HG03064 (cell line): Measurements from ENCODE around the gene PRKD2.
"Not testable (repeated sequence)": the region's sequence is repeated elsewhere in the genome, so short reads cannot be mapped to it uniquely, and the experiment has no call there.

Experiments used
- ATAC-seq: cut with Tn5 transposase; IDR thresholded peaks from one replicate; pipeline ENCODE4 v1.9.1; 2021; ENCODE audit warnings: low read depth; ENCODE audit not compliant: unreplicated experiment

PRKD2 gene

DNA sequence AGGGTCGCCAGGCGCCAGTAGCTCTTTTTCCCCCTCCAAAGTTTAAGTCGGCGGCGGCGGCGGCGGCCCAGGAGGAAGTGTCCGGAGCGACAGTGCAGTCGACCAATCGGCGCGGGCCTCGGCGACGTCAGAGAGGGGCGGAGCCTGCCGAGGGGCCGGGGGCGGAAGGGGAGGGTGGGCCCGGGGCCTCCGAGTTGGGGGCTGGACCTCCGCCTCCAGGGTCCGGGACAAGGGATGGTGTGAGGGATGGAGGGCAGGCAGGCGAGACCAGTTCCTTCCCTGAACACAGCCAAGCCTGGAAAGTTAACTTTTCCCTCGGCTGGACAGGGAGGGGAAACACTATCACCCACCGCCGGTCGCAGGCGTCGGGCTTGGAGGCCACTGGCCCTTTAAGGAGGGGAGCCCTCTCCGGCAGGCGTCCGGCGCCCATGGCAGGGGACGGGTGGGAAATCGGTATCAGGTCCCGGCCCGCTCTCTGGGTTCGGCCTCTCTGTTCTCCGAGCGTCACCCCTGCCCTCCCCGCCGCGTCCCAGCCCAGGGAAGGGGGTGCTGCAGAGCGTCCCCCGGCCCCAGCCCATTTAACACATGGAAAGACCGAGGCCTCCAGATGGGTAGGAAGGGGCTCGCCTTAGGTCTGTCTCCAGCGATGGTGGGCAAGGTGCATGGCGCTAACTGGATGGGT is at the start of gene PRKD2:
TSS of gene PRKD2 (minus strand) at position 81 of the 682 bp plus-strand sequence. CDS start 744 bp downstream, outside the sequence.
- ATAC-seq = no peak

DNA sequence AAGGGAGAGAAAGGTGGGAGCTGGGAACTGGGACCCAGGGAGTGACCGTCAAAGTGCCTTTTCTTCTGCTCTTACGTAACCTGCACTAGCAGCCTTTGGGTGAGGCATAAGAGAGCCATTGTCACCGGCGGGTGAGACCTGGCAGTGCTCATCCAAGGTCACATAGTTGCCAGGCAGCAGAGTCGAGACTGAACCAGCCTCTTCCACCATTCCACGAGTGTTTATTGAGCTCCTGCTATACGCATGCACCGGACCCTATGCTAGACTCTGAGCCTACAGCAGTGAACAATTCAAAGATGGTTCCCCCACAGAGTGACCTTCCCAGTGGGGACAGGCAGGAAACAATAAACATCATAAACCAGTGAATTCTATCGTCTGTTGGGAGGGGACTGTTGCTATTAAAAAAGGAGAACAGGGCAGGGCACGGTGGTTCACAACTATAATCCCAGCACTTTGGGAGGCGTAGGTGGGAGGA is 47.9 kb upstream of the PRKD2 start:
- no peak for ATAC-seq

DNA sequence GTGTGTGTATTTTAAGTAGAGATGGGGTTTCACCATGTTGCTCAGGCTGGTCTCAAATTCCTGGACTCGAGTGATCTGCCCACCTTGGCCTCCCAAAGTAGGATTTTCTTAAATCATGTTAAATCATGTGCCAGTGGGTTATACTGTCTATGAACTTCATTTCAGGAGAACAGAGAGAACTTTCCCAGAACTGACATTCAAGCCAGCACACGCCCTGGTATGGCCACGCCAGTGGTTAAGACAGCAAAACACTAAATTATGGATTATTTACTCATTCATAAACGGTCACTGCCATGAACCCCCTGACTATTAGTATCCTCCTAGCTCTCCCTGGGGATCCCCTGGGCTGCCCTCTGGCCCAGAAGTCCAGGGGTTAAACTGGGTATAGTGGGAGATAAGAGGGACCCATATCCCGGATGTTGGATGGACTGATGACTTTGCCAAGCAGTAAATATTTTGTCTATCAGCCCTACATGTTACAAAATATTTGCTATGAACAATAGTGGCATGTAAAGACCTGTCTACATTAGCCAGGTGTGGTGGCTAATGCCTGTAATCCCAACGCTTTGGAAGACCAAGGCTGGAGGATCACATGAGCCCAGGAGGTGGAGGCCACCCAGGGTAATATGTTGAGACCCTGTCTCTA is 45.5 kb upstream of the PRKD2 start:
- no peak for ATAC-seq

DNA sequence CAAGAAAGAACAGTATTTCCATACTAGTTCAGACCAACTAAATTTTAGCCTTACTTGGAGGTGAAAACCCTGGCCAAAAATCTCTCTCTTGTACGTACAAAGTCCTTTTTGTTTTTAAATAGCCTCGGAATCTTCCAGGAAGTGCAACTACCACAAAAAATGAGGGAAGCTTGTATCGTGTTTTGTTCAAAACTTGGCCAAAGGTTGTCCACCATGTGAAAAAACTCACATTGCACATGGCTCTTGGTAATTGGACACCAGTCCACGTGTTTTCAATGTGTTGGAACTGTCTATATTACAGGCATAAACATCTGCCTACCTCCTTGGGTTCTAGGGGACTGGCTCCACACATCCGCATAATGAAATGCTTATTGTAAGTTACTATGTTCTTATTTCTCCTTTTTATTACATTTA is 44.5 kb upstream of the PRKD2 start:
- no peak for ATAC-seq

DNA sequence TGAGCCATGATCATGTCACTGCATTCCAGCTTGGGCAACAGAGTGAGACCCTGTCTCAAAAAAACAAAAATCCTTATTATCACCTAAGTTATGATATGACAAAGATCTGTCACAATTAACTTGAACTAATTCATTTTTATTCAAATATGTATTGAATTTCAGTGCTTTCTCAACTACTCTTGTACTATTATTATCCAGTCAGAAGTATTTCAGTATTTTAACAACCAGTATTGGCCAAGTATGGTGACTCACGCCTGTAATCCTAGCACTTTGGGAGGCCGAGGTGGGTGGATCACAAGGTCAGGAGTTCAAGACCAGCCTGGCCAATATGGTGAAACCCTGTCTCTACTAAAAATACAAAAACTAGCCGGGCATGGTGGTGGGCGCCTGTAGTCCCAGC is 44.0 kb upstream of the PRKD2 start:
- not testable (repeated sequence) for ATAC-seq

DNA sequence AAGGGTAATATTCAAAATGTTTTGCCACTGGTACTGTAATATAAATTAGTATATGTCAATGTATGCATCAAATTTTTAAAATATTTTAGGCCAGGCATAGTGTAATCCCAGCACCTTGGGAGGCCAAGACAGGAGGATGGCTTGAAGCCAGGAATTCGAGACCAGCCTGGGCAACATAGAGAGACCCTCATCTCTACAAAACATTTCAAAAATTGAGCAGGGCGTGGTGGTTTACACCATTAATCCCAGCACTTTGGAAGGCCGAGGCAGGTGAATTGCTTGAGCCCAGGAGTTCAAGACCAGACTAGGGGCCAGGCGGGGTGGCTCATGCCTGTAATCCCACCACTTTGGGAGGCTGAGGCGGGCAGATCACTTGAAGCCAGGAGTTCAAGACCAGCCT is 43.4 kb upstream of the PRKD2 start:
- ATAC-seq = no peak

DNA sequence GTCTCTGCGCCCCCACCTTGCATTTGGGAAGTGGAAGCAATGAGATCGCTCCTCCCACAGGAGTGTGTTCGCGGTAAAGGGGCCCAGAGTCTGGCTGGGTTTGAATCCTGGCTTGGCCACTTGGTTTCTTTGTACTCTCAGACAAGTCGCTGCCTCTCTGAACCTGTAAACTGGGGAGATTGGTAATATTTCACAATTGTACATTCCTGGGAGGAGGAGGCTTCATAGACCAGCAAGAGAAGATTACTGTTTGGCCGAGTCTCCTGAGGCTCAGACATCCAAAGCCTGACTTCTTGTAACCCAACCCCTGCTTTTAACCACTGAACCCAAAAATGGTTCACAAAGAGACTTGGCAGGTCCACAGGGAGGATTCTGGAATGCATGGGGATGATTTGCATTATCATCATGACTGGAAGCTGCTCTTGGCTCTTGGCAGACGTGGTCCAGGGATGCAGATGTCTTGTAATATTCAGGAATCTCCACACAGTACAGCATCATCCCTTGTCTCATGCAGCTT is 43.0 kb upstream of the PRKD2 start:
- no peak for ATAC-seq

DNA sequence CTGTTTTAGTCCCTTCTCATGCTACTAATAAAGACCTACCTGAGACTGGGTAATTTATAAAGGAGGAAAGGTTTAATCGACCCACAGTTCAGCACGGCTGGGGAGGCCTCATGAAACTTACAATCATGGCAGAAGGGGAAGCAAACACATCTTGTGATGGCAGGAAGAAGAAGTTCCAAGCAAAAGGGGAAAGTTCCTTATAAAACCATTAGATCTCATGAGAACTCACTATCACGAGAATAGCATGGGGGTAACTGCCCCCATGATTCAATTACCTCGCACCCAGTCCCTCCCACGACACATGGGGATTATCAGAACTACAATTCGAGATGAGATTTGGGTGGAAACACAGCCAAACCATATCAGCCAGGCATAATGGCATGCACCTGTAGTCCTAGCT is 42.3 kb upstream of the PRKD2 start:
- ATAC-seq = no peak

DNA sequence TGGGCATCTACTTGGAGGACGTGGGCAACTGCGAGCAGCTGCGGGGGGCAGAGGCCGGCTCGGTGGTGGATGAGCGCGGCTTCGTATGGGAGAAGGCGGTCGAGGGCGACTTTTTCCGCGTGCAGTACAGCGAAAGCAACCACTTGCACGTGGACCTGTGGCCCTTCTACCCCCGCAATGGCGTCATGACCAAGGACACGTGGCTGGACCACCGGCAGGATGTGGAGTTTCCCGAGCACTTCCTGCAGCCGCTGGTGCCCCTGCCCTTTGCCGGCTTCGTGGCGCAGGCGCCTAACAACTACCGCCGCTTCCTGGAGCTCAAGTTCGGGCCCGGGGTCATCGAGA is 39.6 kb upstream of the PRKD2 start:
- ATAC-seq = no peak

DNA sequence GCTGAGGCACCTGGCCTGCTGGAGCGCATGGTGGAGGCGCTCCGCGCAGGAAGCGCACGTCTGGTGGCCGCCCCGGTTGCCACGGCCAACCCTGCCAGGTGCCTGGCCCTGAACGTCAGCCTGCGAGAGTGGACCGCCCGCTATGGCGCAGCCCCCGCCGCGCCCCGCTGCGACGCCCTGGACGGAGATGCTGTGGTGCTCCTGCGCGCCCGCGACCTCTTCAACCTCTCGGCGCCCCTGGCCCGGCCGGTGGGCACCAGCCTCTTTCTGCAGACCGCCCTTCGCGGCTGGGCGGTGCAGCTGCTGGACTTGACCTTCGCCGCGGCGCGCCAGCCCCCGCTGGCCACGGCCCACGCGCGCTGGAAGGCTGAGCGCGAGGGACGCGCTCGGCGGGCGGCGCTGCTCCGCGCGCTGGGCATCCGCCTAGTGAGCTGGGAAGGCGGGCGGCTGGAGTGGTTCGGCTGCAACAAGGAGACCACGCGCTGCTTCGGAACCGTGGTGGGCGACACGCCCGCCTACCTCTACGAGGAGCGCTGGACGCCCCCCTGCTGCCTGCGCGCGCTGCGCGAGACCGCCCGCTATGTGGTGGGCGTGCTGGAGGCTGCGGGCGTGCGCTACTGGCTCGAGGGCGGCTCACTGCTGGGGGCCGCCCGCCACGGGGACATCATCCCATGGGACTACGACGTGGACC is 39.1 kb upstream of the PRKD2 start:
- ATAC-seq = no peak

DNA sequence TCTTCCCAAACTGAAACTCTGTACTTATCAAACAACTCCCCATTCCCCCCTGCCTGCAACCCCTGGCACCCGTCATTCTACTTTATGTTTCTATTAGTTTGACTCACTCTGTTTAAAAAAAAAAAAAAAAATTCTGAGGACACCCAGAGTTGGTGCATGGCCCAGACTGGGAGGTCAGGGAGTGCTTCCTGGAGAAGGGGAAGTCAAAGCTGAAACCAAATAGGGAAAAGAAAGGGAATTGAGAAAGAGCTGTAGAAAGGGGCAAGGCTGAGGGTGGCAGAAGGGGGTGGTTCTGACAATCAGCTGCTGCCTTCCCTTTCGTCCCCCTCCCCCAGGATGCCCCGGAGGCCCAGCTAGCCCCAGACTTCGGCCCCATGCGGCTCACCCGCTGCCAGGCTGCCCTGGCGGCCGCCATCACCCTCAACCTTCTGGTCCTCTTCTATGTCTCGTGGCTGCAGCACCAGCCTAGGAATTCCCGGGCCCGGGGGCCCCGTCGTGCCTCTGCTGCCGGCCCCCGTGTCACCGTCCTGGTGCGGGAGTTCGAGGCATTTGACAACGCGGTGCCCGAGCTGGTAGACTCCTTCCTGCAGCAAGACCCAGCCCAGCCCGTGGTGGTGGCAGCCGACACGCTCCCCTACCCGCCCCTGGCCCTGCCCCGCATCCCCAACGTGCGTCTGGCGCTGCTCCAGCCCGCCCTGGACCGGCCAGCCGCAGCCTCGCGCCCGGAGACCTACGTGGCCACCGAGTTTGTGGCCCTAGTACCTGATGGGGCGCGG is 38.4 kb upstream of the PRKD2 start:
- no peak for ATAC-seq

DNA sequence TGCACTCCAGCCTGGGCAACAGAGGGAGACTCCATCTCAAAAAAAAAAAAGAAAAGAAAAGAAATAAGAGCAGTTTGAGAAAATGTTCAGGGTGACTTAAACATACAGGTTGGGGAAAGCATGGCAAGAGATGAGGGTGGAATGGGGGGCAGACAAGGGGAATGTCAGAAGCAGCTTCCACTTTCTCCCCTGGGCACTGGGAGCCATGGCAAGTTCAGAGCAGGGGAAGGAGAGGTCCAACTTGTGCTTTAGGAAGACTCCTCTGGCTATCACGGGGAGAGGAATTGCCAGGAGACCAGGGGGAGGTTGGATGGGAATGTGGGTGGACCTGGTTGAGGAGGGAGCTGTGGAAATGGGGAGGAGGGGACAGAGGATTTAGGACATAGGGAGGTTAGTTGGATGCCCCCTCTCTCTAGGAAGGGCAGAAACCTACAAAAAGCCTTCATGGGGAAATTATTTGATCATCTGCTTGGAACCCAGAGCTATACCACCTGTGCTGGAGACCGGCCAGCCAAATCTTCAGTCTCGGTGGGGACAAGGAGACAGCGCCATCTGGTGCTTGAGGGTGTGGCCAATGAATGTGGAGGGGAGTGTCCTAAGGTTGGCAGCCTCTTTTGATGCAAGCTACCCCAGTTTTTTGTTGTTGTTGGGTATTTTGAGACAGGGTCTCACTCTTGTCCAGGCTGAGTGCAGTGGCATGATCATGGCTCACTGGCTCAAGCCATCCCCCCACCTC is 36.7 kb upstream of the PRKD2 start:
- ATAC-seq = no peak

DNA sequence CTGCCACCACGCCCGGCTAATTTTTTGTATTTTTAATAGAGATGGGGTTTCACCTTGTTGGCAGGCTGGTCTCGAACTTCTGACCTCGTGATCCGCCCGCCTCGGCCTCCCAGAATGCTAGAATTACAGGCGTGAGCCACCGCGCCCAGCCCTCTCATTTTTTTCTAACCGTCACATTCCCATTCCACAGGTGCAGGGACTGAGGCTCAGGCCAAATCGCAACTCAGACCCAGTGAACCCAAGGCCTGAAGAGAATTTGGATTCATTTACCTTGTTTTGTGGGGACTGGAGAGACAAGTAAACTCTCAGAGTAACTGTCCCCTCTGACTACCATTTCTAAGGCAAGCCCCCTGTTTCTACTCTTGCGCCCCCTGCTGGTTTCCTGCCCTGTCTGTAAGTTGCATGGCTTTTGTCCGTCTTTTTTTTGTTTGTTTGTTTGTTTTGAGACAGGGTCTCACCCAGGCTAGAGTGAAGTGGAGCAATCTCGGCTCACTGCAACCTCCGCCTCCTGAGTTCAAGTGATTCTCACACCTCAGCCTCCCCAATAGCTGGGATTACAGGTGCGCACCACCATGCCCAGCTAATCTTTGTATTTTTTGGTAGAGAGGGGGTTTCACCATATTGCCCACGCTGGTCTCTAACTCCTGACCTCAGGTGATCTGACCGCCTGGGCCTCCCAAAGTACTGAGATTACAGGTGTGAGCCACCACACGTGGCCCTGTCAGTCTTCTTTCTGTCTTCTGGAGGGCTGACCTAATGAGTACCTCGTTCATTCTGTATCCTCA is 31.6 kb upstream of the PRKD2 start:
- no peak for ATAC-seq

DNA sequence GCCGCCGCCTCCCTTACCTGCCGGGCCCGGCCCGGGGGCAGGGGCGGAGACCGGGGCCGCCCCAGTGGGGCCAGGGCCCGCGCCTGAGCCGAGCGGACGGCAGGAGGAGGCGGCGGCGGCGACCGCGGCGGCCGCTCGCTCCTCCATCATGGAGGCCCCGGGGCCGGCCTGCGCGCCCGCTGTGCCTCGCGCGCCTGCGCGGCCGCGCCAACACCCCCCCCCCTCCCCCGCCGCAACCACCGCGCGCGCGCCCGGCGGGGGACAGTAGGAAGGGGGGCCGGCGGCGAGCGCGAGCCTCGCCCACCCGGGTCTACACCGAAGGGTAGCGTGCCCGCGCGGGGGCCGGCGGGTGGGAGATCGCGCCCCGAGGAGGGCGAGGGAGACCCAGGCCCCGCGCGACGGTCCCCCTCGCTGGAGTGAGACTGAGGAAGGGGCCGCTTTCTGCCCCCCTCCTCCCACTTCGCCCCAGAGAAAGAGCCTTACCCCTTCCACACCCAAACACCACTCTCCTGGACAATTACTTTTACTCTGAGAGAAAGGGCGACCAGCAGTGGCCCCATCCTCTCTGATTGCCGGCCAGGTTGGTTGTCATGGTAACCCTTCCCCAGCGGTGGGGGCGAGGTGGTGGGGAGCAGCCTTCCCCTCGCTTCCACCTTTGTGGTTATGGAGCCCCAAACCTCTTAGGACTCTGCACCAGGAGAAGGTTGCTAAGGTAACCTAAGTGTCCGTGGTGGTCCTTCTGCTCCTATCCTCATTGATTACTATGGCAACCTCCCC is 29.6 kb upstream of the PRKD2 start, which contains the start of gene STRN4:
TSS of gene STRN4 (minus strand) at position 170 of the 777 bp plus-strand sequence. CDS start at position 150, 20 bp downstream.
- no peak for ATAC-seq

DNA sequence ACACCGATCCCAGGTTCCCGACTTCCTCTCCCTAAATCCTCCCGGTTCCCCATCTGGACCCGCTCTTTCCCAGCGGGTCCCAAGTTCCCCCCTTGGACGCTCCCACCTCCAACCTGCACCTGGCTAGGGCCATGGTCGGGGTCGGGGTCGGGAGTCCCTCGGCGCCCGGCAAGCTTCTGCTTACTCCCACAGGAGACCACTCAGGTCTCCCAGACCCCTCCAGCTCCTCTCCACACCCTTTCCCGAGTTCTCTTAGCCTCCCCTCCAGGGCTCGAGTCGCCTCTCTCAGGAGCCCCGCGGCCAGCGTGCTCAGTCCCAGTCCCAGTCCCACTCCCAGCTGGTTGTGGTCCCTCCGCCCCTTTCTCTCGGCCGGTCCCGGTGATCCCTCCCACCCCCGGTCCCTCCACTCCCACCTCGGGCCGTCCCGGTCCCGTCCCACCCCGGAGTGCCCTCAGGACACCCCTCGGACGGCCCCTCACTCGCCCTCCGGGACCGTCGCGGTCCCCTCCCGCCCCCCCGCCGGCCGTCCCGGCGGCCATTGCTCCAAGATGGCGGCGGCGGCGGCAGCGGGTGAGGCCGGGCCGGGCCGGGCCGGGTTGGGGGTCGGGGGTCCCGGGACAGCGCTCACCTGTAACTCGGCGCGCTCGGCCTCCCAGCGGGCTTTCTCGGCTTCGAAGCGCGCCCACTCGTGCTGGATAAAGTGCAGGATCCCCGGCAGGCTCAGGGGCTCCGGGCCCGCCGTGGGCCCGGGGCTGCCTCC is 28.8 kb upstream of the PRKD2 start, which contains the start of gene FKRP:
TSS of gene FKRP (plus strand) at position 537 of the 760 bp plus-strand sequence. CDS start 9,394 bp downstream, outside the sequence.
- ATAC-seq = no peak

DNA sequence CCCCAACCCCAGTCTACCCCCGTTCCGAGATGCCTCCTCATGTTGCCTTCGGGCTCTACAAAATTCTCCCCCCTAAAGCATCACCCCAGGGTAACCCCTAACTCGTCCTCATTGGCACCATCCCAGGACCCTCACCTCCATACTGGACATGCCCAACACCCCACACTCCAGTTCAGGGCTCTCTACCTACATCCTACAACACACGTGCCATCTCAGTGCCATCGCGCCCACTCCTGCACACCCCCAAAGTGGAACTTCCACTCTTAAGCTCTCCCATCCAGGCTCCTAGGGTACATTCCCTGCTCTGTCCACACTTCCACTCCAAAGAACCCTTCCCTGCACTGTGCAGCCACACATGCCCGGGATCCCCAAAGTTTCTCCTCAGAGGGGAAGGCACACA is 28.1 kb upstream of the PRKD2 start:
- ATAC-seq = no peak

DNA sequence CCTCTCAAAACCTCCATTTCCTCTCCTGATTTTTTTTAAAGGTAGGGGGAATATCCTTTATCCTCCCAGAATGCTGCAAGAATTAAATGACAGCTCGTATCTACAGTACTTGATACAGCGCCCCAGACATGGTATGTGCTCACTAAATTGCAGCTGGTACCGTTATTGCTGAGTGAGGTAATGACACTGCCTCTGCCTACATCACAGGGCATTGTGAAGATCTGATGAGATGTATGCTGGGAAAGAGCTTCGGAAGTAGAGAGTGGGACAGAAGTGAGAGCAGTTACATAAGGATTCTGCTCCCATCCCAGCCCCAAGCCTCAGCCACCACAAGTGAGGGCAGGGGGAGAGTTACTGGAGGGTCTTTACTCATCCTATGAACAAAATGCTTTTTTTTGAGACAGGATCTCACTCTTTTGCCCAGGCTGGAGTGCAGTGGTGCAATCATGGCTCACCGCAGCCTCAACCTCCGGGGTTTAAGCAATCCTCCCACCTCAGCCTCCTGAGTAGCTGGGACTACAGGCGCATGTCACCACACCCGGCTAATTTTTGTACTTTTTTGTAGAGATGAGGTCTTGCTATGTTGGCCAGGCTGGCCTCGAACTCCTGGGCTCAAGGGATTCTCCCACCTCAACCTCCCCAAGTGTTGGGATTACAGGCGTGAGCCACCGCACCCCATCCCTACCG is 27.2 kb upstream of the PRKD2 start:
- ATAC-seq = no peak
